A673 (cell line): Measurements from ENCODE around the gene TUBGCP3. TPM values are rescaled to one million over a fixed set of nuclear protein-coding genes. Genes with fewer than 3 reads are reported as not detected.
A peak's percentile ranks its signal among the peaks of the same experiment; 100 is the strongest.

Experiments
- BruUV-seq: library from RNA; stranded (reverse); fragments of 400-500 nt; replicated peaks from 2 replicates; lab custom pipeline; 2021; lab: Mats Ljungman, UMichigan
- CTCF ChIA-PET: fragments of 300-600 bp; sonication (Branson Sonifier 250); formaldehyde crosslinking; loops from one replicate; lab custom pipeline; 2022; ENCODE audit warnings: antibody characterized with exemption; lab: Charles Lee
- POLR2A ChIA-PET: fragments of 300-600 bp; sonication (Branson Sonifier 250); formaldehyde crosslinking; loops from one replicate; lab custom pipeline; 2022; ENCODE audit warnings: antibody characterized with exemption; ENCODE audit not compliant: low non-redundant PET; lab: Charles Lee
- DNase-seq: peaks from one replicate; pipeline ENCODE4 v3.0.0-alpha.2; 2015; ENCODE audit warnings: low spot score
- H3K27ac ChIP-seq: fragments of 200-600 bp; sonication (generic); 2 replicates; pipeline ENCODE4 v1.5.1; 2016; ENCODE audit warnings: mixed run types, low read depth, mild to moderate bottlenecking, mixed read lengths, antibody characterized with exemption, low read length; ENCODE audit not compliant: poor library complexity, severe bottlenecking
- H3K27me3 ChIP-seq: fragments of 200-600 bp; sonication (generic); replicated peaks from 2 replicates; pipeline ENCODE4 v1.6.1; 2017; ENCODE audit warnings: mixed run types, low read depth, mild to moderate bottlenecking, mixed read lengths, antibody characterized with exemption, low read length; ENCODE audit not compliant: insufficient read depth, poor library complexity
- H3K36me3 ChIP-seq: fragments of 200-600 bp; sonication (generic); 2 replicates; pipeline ENCODE4 v1.6.1; 2016; ENCODE audit warnings: mixed run types, mild to moderate bottlenecking, mixed read lengths, antibody characterized with exemption, low read length; ENCODE audit not compliant: insufficient read depth, poor library complexity, severe bottlenecking
- H3K4me1 ChIP-seq: fragments of 200-600 bp; sonication (generic); 2 replicates; pipeline ENCODE4 v1.6.1; 2017; ENCODE audit warnings: mixed run types, mild to moderate bottlenecking, mixed read lengths, antibody characterized with exemption, low read length; ENCODE audit not compliant: insufficient read depth, poor library complexity, severe bottlenecking
- H3K4me3 ChIP-seq: fragments of 200-600 bp; sonication (generic); 2 replicates; pipeline ENCODE4 v1.5.1; 2016; ENCODE audit warnings: low read depth, mixed run types, mild to moderate bottlenecking, mixed read lengths, low read length; ENCODE audit not compliant: poor library complexity, severe bottlenecking
- H3K9me3 ChIP-seq: fragments of 200-600 bp; sonication (generic); 2 replicates; pipeline ENCODE4 v1.6.1; 2016; ENCODE audit warnings: mixed run types, low read depth, mild to moderate bottlenecking, mixed read lengths, antibody characterized with exemption, low read length; ENCODE audit not compliant: poor library complexity, severe bottlenecking
- CTCF ChIP-seq: fragments of 300-800, 200-600 bp; sonication (generic); conservative IDR thresholded peaks from 2 replicates; pipeline ENCODE4 v1.5.1; 2017; ENCODE audit warnings: low read depth, mild to moderate bottlenecking, antibody characterized with exemption, low read length, moderate library complexity, mixed read lengths
- EZH2 ChIP-seq: fragments of 200-600 bp; sonication (generic); IDR thresholded peaks from 2 replicates; pipeline ENCODE4 v1.6.1; 2017; ENCODE audit warnings: borderline replicate concordance, low read depth, mild to moderate bottlenecking, mixed read lengths, antibody characterized with exemption, low read length; ENCODE audit not compliant: poor library complexity, severe bottlenecking
- intact Hi-C: fragments of 100-400 bp; cut with micrococcal nuclease; formaldehyde crosslinking; loops from one replicate; pipeline ENCODE4 v1.10.0; 2022; ENCODE audit not compliant: unreplicated experiment
- total RNA-seq: library from RNA; stranded (reverse); gene quantifications from 2 replicates; pipeline ENCODE4 v1.2.3, GENCODE V29; 2021

The TUBGCP3 gene
- total RNA-seq, 1 experiment from 2014 or later = 61.4 TPM

- Histone ChIP-seq H3K4me3 (no peak overlapping the region), H3K9me3 (no peaks in the 10 kb centered on the region), H3K4me1 (peaks cover 6% of the 10 kb centered on the region), H3K27ac (no peak overlapping the region), H3K36me3 (no peaks in the 10 kb centered on the region), H3K27me3 (no peaks in the 10 kb centered on the region)
- intact Hi-C loops = no loop called here
- ChIA-PET CTCF (no interaction called here), POLR2A (no interaction called here)
- no peak for TF ChIP-seq EZH2
- BruUV-seq = no TSS peak
- no peak for DNase-seq
These were observed 4.2 kb upstream of the TUBGCP3 start for GRCh38 chr13:112592181-112592580.

GRCh38 chr13:112588490-112589297 is 741 bp upstream of the TUBGCP3 start:
- peak; percentile 22 for DNase-seq
- Histone ChIP-seq H3K9me3 (no peaks in the 10 kb centered on the region), H3K36me3 (no peaks in the 10 kb centered on the region), H3K4me3 (peak overlapping the region; percentile 100), H3K27ac (peak overlapping the region; percentile 99), H3K4me1 (peaks cover 11% of the 10 kb centered on the region), H3K27me3 (no peaks in the 10 kb centered on the region)
- ChIA-PET CTCF (no interaction called here), POLR2A (interaction anchor here (0.6 to 0.7 kb wide), 2 partner anchors 12 to 25 kb away, joined by 3 to 4 read pairs; no protein-coding TSS in a partner anchor)
- TSS peak; percentile 78 for BruUV-seq
- TF ChIP-seq CTCF (no peak), EZH2 (no peak)
- intact Hi-C loops = no loop called here

- Histone ChIP-seq H3K9me3 (no peaks in the 10 kb centered on the region), H3K4me3 (peak overlapping the region; percentile 100), H3K27ac (peak overlapping the region; percentile 99), H3K4me1 (peaks cover 11% of the 10 kb centered on the region), H3K36me3 (no peaks in the 10 kb centered on the region), H3K27me3 (no peaks in the 10 kb centered on the region)
- POLR2A ChIA-PET = interaction anchor here (1.2 kb wide), 1 partner anchor 19 kb away, joined by 3 read pairs; no protein-coding TSS in a partner anchor
- intact Hi-C loops = no loop called here
- CTCF ChIA-PET = no interaction called here
- peak; percentile 89 for DNase-seq
- BruUV-seq = no TSS peak
- TF ChIP-seq EZH2 (no peak), CTCF (no peak)
These were observed 665 bp downstream of the TUBGCP3 start for GRCh38 chr13:112587212-112587763.
